Measurements from ENCODE around the gene GRIK4.

DNA sequence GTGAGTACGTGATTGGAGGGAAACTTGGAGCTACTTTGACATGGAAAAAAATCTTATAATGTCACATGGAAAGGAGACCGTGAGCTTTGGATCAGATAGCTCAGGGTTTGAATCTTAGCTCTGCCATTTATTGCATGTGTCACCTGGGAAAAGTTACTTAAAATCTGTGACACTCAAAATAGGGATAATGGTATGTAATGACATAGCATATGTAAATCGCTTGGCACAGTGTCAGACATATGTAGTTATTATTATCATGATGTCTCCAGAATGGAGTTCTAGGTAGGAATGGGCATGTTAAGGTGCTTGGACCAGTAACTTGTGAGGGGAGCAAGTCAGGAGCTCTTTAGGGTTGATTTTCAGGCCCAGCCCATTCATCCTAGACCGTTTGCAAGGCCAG, 75.8 kb downstream of the GRIK4 start:
- TF ChIP-seq, protein P1, sequence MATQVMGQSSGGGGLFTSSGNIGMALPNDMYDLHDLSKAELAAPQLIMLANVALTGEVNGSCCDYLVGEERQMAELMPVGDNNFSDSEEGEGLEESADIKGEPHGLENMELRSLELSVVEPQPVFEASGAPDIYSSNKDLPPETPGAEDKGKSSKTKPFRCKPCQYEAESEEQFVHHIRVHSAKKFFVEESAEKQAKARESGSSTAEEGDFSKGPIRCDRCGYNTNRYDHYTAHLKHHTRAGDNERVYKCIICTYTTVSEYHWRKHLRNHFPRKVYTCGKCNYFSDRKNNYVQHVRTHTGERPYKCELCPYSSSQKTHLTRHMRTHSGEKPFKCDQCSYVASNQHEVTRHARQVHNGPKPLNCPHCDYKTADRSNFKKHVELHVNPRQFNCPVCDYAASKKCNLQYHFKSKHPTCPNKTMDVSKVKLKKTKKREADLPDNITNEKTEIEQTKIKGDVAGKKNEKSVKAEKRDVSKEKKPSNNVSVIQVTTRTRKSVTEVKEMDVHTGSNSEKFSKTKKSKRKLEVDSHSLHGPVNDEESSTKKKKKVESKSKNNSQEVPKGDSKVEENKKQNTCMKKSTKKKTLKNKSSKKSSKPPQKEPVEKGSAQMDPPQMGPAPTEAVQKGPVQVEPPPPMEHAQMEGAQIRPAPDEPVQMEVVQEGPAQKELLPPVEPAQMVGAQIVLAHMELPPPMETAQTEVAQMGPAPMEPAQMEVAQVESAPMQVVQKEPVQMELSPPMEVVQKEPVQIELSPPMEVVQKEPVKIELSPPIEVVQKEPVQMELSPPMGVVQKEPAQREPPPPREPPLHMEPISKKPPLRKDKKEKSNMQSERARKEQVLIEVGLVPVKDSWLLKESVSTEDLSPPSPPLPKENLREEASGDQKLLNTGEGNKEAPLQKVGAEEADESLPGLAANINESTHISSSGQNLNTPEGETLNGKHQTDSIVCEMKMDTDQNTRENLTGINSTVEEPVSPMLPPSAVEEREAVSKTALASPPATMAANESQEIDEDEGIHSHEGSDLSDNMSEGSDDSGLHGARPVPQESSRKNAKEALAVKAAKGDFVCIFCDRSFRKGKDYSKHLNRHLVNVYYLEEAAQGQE (IDR thresholded peaks at IDR 0.05; ENCODE audit: insufficient replicate concordance, low read depth): no peak
- TF ChIP-seq POLR2AphosphoS5 (IDR thresholded peaks at IDR 0.05; ENCODE audit: low read depth) (no peak), SPI1 (IDR thresholded peaks at IDR 0.05; ENCODE audit: borderline replicate concordance, low read depth) (no peak), GABPA (IDR thresholded peaks at IDR 0.05; ENCODE audit: low read depth) (no peak)
- TF ChIP-seq, protein P2, sequence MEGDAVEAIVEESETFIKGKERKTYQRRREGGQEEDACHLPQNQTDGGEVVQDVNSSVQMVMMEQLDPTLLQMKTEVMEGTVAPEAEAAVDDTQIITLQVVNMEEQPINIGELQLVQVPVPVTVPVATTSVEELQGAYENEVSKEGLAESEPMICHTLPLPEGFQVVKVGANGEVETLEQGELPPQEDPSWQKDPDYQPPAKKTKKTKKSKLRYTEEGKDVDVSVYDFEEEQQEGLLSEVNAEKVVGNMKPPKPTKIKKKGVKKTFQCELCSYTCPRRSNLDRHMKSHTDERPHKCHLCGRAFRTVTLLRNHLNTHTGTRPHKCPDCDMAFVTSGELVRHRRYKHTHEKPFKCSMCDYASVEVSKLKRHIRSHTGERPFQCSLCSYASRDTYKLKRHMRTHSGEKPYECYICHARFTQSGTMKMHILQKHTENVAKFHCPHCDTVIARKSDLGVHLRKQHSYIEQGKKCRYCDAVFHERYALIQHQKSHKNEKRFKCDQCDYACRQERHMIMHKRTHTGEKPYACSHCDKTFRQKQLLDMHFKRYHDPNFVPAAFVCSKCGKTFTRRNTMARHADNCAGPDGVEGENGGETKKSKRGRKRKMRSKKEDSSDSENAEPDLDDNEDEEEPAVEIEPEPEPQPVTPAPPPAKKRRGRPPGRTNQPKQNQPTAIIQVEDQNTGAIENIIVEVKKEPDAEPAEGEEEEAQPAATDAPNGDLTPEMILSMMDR (IDR thresholded peaks at IDR 0.05; ENCODE audit: insufficient read depth, low read length): no peak
